Adrenal gland (tissue), 5 donors: ENCODE data around the gene GPR45.

ENCODE experiments used
- CTCF ChIP-seq, 6 experiments: fragments of 450-650 bp in 4 of 6; fragments of 200-600 bp in 2 of 6; sonication (generic) in 1 of 6; IDR thresholded peaks; 1 replicate in 5 of 6; 2 replicates in 1 of 6; pipeline versions ENCODE4 v1.5.1 to v1.8.0; 2016 to 2021; ENCODE audit warnings: antibody characterized with exemption in 6 of 6, mild to moderate bottlenecking in 2 of 6, moderate library complexity in 1 of 6
- POLR2A ChIP-seq, 2 donors: fragments of 450-650 bp; IDR thresholded peaks; one replicate each; pipeline ENCODE4 v1.6.1; 2017; ENCODE audit warnings: antibody characterized with exemption in 2 of 2, mild to moderate bottlenecking in 2 of 2, moderate library complexity in 1 of 2
- donor health status: DM: no; HTN: no; CAD: no.

DNA sequence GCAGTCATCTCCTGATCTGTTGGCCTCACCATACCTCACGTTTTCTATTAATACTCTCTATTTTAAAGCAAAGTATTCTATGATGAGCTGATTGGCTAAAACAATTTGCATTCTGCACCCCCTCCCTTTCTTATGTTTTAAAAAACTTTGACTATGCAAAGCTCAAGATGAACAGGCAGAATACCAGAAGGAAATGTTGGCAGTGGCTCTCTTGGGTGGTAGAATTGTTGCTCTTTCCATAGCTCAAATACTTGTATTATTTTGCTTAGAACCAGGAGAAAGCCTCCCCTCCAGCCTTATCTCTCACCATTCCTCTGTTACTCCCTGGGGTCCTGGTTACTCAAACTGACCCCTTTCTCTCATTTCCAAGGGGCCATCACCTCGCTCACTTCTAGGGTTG lies 14.4 kb downstream of the GPR45 start:
- TF ChIP-seq POLR2A (IDR thresholded peaks at IDR 0.05), result no peak
- no peak for TF ChIP-seq CTCF (IDR thresholded peaks at IDR 0.05)
